Measurements from ENCODE around the gene ROGDI.

ROGDI gene

GRCh38 chr16:4833584-4833983, 31.2 kb upstream of the ROGDI start:
- H3K27ac ChIP-seq, result no peak overlapping the region
- intact Hi-C loops (cut with DNase I; ENCODE audit: low total_unique reads), result no loop called here
- H3K4me1 ChIP-seq, result no peaks in the 10 kb centered on the region
- no peak for DNase-seq
- H3K9me3 ChIP-seq, result no peaks in the 10 kb centered on the region
- H3K27me3 ChIP-seq, result no peaks in the 10 kb centered on the region
- TF ChIP-seq CTCF (IDR thresholded peaks at IDR 0.05), result no peak
- H3K36me3 ChIP-seq, result peaks cover 64 to 96% (median 76%) of the 10 kb centered on the region in 3 donors
- no peak overlapping the region for H3K4me3 ChIP-seq

DNA sequence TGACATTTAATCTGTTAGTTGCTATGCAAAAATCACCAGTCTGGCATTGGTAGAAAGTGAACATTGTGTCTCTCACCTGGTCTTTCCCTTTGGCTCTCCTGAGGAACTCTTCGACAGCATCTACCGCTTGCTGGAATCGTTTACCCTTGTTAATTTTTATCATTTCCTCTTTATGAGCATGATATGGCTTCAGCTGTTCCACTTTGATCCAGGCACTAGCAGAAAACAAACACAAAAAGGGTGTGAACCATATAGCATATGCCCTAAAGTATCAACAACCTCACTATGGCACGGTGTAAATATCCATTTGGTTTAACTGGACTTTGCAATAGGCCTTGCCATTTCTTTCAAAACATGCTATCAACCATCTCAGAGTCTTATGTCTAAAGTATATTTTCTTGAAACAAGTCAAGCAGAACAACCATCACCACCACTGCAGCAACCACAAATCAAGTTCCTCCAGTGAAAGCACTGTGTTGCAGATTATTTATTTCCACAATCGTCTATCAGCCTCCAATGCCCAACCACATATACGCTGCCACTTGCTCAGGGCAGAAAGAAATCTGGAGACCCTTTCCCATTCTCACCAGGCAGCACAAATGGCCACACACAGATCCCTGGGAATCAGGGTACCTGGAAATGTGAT, 30.4 kb upstream of the ROGDI start:
- Histone ChIP-seq H3K36me3 (peaks cover 70 to 97% (median 77%) of the 10 kb centered on the region in 3 donors), H3K27me3 (no peaks in the 10 kb centered on the region), H3K4me3 (no peak overlapping the region), H3K4me1 (no peaks in the 10 kb centered on the region), H3K27ac (no peak overlapping the region), H3K9me3 (no peaks in the 10 kb centered on the region)
- DNase-seq, result no peak
- intact Hi-C loops (cut with DNase I; ENCODE audit: low total_unique reads), result no loop called here
- TF ChIP-seq CTCF (IDR thresholded peaks at IDR 0.05), result no peak

GRCh38 chr16:4831616-4832015, 29.2 kb upstream of the ROGDI start:
- no peaks in the 10 kb centered on the region for H3K27me3 ChIP-seq
- intact Hi-C loops (cut with DNase I; ENCODE audit: low total_unique reads), result no loop called here
- no peak for DNase-seq
- TF ChIP-seq CTCF (IDR thresholded peaks at IDR 0.05), result no peak
- no peaks in the 10 kb centered on the region for H3K9me3 ChIP-seq
- no peaks in the 10 kb centered on the region for H3K4me1 ChIP-seq
- H3K27ac ChIP-seq, result no peak overlapping the region
- H3K36me3 ChIP-seq, result peaks cover 66 to 98% (median 82%) of the 10 kb centered on the region in 3 donors
- H3K4me3 ChIP-seq, result no peak overlapping the region

DNA sequence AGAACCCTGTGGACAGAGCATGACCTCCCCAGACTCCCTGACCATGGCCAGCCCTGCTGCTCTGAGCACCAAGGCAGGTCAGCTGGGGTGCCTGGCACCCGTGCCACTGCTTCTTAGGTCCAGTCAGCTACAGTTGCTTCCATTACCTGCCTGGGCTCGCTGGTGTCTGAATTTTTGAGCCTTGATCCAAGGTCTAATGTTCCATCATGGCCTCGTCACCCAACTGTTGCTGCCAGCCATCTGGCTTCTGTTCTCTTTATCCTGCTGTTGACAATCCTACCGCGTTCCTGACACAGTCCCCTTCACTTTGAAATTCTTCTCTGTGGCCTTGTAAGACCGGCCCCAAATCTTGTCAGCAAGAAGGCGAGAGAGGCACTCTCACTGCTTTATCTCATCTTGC, 28.0 kb upstream of the ROGDI start:
- Histone ChIP-seq H3K4me3 (no peak overlapping the region), H3K36me3 (peaks cover 68 to 98% (median 79%) of the 10 kb centered on the region in 3 donors), H3K4me1 (no peaks in the 10 kb centered on the region), H3K27me3 (no peaks in the 10 kb centered on the region), H3K9me3 (no peaks in the 10 kb centered on the region), H3K27ac (no peak overlapping the region)
- intact Hi-C loops (cut with DNase I; ENCODE audit: low total_unique reads), result no loop called here
- no peak for TF ChIP-seq CTCF (IDR thresholded peaks at IDR 0.05)
- no peak for DNase-seq

GRCh38 chr16:4828567-4829321, 26.3 kb upstream of the ROGDI start:
- H3K36me3 ChIP-seq, result peaks cover 76 to 100% (median 88%) of the 10 kb centered on the region in 3 donors
- no peaks in the 10 kb centered on the region for H3K4me1 ChIP-seq
- intact Hi-C loops (cut with DNase I; ENCODE audit: low total_unique reads), result no loop called here

More at GRCh38 chr16:4828567-4829321, 26.3 kb upstream of the ROGDI start:
- no peak overlapping the region for H3K4me3 ChIP-seq
- no peak for TF ChIP-seq CTCF (IDR thresholded peaks at IDR 0.05)
- no peaks in the 10 kb centered on the region for H3K27me3 ChIP-seq
- H3K27ac ChIP-seq, result no peak overlapping the region
- no peaks in the 10 kb centered on the region for H3K9me3 ChIP-seq
- DNase-seq, result no peak
